NCI-H1436 (cell line): ENCODE results near the gene MED4.

Experiments used
- DNase-seq: peaks from one replicate; lab custom pipeline; 2025; lab: John Stamatoyannopoulos, UW

The MED4 gene

DNA sequence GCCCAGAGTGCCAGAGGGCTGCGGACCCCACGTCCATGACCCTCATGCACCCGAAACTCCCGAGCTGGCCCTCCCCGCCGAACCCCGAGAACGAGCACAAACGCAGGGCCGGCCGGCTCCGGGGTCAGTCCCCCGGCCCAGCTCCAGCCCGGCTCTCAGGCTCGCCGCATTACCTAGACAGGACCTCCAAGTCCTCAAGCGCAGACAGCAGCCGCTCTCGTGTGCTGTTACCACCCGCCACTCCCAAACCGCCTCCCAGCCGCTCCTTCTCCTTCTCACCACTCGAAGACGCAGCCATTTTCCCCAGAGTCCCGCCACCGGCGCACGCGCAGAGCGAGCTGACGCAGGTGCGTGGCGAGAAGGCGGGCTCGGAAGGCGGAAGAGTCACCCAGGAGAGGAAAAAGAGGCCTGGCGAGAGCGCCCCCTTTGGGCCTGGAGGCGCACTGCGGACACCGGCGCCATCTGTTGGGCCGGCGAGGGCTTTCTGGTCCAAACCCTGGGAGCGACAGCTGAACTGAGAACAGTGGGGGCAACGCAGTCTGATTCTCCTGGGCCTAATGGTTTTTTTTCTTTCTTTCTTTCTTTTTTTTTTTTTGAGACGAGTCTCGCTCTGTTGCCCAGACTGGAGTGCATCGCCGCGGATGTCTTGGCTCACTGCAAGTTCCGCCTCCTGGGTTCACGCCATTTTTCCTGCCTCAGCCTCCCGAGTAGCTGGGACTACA, at the start of gene MED4:
Gene MED4, minus strand, starts transcription at position 324 of the 722 bp plus-strand sequence. Its CDS starts 26 bp downstream, at position 298.
- peak; percentile 72 for DNase-seq

DNA sequence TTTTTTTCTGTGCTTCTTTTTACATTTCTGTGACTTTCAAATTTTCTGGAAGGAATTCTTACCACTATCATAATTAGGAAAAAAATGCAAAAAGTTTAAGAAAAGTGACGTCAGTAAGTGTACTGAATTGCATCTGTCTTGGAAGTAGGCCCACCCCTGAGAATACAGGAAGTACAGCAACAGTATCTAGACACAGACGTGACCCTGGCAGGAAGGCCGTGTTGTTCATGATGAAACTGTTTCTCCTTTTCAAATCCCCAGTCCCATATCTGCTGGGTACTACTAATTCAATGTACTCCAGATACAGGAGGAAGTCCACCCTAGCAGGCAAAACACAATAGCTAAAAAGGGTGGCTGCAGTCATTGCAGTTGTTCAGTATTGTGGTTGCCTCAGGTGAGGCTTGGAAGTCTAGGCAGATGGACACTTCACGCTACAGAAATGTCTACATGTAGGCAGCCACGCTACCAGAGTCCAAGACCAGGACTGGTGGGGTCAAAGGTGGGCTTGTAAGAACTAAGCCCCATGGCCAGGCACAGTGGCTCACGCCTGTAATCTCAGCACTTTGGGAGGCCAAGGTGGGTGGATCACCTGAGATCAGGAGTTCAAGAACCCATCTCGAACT, 49.6 kb upstream of the MED4 start:
- DNase-seq, result no peak

DNA sequence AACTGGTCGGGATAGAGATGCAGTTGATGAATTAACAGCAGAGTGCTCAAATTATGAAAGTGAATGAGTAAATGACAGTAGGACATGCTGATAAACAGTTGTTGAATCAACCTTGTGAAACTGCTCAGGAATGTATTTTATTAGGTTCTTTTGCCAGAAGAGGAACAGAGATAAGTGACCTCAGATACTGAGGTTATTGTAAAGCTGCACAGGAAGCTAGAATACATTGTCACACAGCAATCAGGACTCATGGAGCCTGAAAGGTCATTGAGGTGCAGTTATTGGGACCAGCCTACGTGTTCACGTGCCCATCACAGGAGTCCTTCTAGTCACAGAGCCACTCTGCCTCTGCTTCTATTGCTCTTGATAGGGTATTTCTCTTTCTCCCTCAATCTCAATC, 47.5 kb upstream of the MED4 start:
- no peak for DNase-seq

DNA sequence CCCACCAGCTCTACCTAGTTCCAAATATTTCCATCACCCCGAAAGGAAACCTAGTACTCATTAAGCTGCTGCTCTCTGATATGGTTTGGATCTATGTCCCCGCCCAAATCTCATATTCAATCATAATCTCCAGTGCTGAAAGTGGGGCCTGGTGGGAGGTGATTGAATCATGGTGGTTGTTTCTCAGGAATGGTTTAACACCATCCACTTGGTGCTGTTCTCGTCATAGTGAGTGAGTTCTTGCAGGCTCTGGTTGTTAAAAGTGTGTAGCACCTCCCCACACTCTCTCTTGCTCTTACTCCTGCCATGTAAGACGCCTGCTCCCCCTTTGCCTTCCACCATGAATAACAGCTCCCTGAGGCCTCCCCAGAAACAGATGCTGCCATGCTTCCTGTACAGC, 43.4 kb upstream of the MED4 start:
- no peak for DNase-seq

- no peak for DNase-seq
Observed at GRCh38 chr13:48132961-48133360, 38.1 kb upstream of the MED4 start.

GRCh38 chr13:48131533-48131932, 36.6 kb upstream of the MED4 start:
- no peak for DNase-seq

DNA sequence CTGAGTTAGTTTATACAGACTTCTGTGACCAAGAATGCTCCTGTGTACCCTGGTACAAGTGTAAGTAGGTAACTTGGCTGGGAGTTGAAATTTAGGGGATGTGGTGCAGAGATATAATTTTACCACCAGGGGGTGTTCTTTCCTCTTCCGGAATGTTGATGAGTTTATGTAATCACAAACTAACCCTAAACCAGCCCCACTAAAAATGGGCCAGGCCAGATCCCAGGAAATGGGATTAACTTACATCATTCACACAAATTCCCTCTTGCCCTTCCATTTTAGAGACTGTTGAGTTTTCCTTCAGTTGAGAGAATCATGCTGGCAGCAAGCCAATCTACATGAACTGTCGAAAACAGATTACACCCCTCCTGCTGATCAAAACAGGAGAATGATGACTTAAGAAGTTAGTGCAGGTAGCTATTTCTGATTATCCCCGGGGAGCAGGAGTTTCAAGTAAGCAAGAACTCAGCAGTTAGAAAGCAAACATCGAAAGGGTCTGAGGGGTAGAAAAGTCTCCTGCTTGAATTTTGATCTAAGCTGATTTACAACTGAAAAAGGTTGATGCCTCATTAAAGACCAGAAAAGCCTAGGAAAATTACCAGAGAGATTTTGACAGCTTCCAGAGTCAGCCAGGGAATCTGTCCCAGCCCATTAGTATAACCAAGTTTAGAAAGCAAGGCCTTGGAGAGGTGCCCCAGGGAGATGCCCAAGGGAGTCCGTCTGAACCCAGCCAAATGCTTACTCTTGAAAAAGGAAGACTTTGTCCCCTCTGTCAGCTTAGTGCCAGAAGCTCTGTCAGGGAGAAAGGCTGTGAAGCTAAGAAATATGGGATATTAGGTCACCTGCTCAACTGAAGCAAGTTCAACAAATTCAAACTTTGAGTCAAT, 32.3 kb upstream of the MED4 start:
- DNase-seq, result peak; percentile 1

- DNase-seq, result no peak
Observed at GRCh38 chr13:48125794-48126228, 30.9 kb upstream of the MED4 start.

DNA sequence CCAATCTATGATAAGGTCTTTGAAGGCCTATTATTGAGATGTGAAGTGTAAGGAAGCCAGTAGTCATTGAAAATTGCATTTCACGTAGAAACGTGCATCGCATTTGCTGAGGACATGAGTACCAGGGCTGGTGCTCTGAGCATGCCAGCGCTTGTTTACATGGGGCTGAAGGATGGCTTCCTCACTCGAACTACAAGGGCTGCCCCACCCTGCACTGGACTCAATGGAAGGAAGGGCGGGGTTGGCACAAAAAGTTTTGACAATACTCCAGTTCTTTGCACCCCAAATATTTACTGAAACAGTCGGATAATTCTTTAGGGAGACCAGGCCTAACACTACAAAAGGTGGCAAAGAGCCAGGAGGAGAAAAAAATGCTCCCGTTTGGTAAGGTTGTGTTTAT, 28.9 kb upstream of the MED4 start:
- DNase-seq, result no peak

- DNase-seq, result no peak
Observed at GRCh38 chr13:48121733-48122132, 26.8 kb upstream of the MED4 start.

DNA sequence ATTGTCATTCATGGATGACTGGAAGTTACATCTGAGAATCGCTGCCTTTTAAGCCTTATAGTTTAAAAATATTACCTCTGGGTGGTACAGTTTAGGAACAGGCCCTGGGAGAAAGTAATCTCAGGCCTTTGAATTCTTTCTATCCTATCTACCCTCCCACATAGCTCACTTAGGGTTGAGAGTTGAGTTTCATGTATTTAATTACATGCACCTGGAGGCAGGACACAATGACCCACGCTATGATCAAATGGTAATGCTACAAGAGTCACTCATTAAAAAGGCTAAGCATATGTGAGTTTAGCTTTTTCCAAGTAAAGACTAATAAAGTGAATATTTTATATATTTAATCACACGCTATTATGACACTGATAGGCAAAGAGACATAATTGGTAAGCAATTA, 25.3 kb upstream of the MED4 start:
- no peak for DNase-seq

GRCh38 chr13:48118030-48118429, 23.1 kb upstream of the MED4 start:
- DNase-seq, result no peak

DNA sequence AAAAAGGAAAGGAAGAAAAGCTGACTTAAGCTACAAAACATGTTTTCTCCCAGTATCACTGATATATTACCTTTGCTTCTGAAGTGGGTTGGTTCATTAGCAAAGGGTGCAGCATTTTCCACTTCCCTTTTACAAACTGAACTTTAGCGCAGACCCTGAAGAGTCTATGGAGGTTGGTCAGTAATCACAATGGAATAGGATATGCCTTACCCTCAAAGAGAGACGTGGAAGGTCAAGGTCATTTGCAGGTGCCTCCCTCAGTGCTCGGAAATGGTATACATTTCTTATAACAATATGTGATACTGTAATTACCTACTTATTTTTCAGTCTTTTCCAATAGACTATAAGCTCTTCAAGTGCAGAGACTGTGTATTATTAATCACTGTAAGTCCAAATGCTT, 21.9 kb upstream of the MED4 start:
- no peak for DNase-seq

- no peak for DNase-seq
Observed at GRCh38 chr13:48113756-48114130, 18.8 kb upstream of the MED4 start.

DNA sequence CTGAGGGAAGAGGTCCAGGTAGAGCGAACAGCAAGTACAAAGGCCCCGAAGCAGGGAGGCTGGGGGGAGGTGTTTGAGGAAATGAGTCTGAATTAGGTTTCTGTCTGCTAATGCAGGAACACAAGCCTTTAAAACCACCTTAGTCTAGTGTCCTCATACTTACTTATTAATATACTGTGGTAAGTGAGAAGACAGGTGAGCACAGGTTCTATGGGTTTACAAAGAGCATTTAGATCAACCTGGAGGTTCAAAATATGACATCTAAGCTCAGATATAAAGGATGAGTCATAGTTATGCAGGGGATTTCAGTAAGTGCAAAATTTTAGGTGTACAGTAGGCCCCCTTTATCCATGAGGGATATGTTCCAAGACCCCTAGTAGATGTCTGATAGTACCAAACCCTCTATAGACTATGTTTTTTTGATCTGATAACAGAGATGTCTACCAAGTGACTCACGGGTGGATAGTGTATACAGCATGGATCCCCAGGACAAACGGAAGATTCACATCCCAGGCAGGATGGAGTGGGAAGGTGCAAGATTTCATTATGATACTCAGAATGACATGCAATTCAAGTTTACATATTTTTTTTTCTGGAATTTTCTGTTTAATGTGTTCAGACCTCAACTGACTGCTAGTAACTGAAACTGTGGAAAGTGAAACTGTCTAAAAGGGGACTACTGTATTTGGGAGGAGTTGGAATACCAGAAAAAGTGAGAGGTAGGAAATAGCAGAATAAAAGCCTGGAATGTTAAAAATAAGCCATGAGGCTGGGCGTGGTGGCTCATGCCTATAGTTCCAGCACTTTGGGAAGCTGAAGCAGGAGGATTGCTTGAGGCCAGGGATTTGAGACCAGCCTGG, 18.2 kb upstream of the MED4 start:
- DNase-seq, result no peak

GRCh38 chr13:48110931-48111721, 16.2 kb upstream of the MED4 start:
- DNase-seq, result no peak

DNA sequence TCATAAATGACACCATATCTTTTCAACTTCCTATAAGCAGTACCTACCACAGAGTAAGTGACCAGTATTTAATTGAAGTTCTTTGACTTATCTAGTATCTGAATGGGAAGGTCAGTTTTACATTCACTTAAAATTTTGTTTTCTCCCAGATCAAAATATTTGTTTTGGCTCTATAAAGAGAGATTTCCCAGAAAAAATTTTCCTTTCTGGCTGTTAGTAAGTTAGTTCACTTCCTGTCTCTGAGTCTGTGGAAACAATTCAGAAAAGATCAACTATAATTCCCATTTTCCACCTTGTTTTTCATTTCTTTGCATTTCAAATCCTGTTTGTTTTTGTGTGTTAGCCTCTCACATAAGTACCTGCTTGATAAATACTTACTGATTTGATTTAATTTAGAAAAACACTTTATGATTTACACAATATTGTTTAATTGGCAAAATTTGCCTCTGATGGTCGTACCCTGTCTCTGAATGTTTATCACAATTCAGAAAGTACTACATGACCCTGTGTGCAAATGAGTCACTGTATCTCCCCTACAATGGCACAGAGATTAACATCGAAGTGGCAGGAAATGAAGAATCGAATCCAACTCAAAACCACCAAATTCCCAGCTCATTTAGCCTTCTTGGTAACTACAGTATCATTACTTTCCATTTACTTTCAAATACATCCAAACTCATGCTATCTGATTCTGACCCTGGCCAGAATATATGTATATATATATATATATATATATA, 15.4 kb upstream of the MED4 start:
- no peak for DNase-seq

DNA sequence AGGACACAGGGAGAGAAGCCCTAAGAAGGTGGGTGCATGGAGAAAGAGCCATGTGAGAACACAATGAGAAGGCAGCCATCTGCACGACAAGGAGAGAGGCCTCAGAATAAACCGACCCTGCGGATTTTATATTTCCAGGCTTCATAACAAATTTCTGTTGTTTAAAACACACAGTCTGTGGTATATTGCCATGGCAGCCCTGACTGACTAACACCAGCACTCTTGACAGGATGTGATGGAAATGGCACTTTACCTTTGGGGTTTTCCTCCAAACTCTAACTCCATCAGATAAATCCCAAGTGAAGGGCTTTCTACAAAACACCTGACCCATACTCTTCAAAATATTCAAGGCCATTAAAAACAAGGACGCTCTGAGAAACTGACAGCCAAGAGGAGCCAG, 13.2 kb upstream of the MED4 start:
- DNase-seq, result no peak

GRCh38 chr13:48097793-48098192, 2.9 kb upstream of the MED4 start:
- DNase-seq, result no peak

DNA sequence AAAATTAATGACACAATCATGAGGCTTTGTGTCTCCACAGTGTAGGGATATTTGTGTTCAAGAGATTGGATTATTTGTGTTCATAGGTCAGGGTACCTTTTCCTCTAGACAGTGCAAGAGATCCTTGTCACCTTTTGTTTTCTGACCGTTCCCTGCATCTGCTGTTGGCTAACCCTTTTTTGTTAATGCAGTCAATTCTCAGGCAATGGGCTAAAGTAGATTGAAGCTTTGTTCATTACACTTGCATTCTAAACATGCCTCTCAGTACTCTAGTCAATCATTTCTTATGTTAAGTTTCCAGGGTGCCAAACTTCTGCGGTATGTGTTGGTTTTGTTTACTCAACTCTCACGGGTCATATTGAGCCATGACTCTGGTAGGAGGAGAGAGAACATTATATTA, 1.8 kb upstream of the MED4 start:
- DNase-seq, result no peak
